Mesenchymal stem cell (in vitro differentiated cells and primary cell): Measurements from ENCODE around the gene GADD45G.

Experiments
- DNase-seq: peaks from one replicate; pipeline ENCODE4 v3.0.0-alpha.2; 2013
- H2AFZ ChIP-seq: one replicate; pipeline ENCODE4 v1.6.1; 2013; ENCODE audit warnings: low read depth, mild to moderate bottlenecking, control low read depth, inconsistent platforms, low read length, moderate library complexity
- H2AK5ac ChIP-seq: 2 replicates; pipeline ENCODE4 v1.6.1; 2013; ENCODE audit warnings: low read length, moderate library complexity, mild to moderate bottlenecking, inconsistent platforms; ENCODE audit not compliant: severe bottlenecking
- H2BK120ac ChIP-seq: one replicate; pipeline ENCODE4 v1.6.1; 2013; ENCODE audit warnings: low read depth, mild to moderate bottlenecking, inconsistent platforms, low read length, moderate library complexity
- H2BK12ac ChIP-seq, 2 experiments: one replicate each; pipeline ENCODE4 v1.6.1; 2013; ENCODE audit warnings: inconsistent platforms in 2 of 2, low read length in 2 of 2, mild to moderate bottlenecking in 2 of 2, moderate library complexity in 2 of 2, control low read depth in 1 of 2
- H2BK15ac ChIP-seq: one replicate; pipeline ENCODE4 v1.6.1; 2013; ENCODE audit warnings: mild to moderate bottlenecking, low read depth, inconsistent platforms; ENCODE audit not compliant: poor library complexity, severe bottlenecking
- H2BK5ac ChIP-seq: 2 replicates; pipeline ENCODE4 v1.6.1; 2013; ENCODE audit warnings: low read depth, mild to moderate bottlenecking, low read length, control low read depth, inconsistent platforms; ENCODE audit not compliant: poor library complexity, severe bottlenecking
- H3K14ac ChIP-seq, 2 experiments: one replicate each; pipeline ENCODE4 v1.6.1; 2013; ENCODE audit warnings: inconsistent platforms in 2 of 2, low read length in 2 of 2, control low read depth in 1 of 2, mild to moderate bottlenecking in 1 of 2, moderate library complexity in 1 of 2
- H3K18ac ChIP-seq, 2 experiments: one replicate each; pipeline ENCODE4 v1.6.1; 2013; ENCODE audit warnings: inconsistent platforms in 2 of 2, low read length in 2 of 2, control low read depth in 1 of 2, low read depth in 1 of 2, mild to moderate bottlenecking in 1 of 2
- H3K23ac ChIP-seq, 2 experiments: one replicate each; pipeline ENCODE4 v1.6.1; 2013; ENCODE audit warnings: inconsistent platforms in 2 of 2, low read length in 2 of 2, mild to moderate bottlenecking in 2 of 2, moderate library complexity in 2 of 2, control low read depth in 1 of 2
- H3K27ac ChIP-seq: 2 replicates; pipeline ENCODE4 v1.5.1; 2013; ENCODE audit warnings: mild to moderate bottlenecking, moderate library complexity, low read length, control low read depth, inconsistent platforms; ENCODE audit not compliant: poor library complexity, severe bottlenecking
- H3K27me3 ChIP-seq, 2 experiments: 2 replicates each; pipeline versions ENCODE4 v1.6.1 to v1.7.0; 2013; ENCODE audit warnings: low read length in 2 of 2, mild to moderate bottlenecking in 2 of 2, moderate library complexity in 2 of 2, control low read depth in 1 of 2, inconsistent platforms in 1 of 2; ENCODE audit not compliant: control insufficient read depth in 1 of 2, insufficient read depth in 1 of 2
- H3K36me3 ChIP-seq, 2 experiments: 2 replicates each; pipeline versions ENCODE4 v1.6.1 to v1.7.0; 2013; ENCODE audit warnings: low read length in 2 of 2, control low read depth in 1 of 2, inconsistent platforms in 1 of 2, low read depth in 1 of 2, mild to moderate bottlenecking in 1 of 2; ENCODE audit not compliant: insufficient read depth in 2 of 2, control insufficient read depth in 1 of 2
- H3K4ac ChIP-seq, 2 experiments: one replicate each; pipeline ENCODE4 v1.6.1; 2013; ENCODE audit warnings: inconsistent platforms in 2 of 2, low read length in 2 of 2, mild to moderate bottlenecking in 2 of 2, moderate library complexity in 2 of 2, control low read depth in 1 of 2, low read depth in 1 of 2
- H3K4me1 ChIP-seq: 2 replicates; pipeline ENCODE4 v1.6.1; 2013; ENCODE audit warnings: low read depth, low read length, control low read depth; ENCODE audit not compliant: control insufficient read depth, insufficient read depth
- H3K4me2 ChIP-seq: 2 replicates; pipeline ENCODE4 v1.6.1; 2013; ENCODE audit warnings: low read length, mild to moderate bottlenecking, inconsistent platforms; ENCODE audit not compliant: poor library complexity, severe bottlenecking
- H3K4me3 ChIP-seq, 2 experiments: 2 replicates each; pipeline versions ENCODE4 v1.5.1 to v1.7.0; 2013; ENCODE audit warnings: low read length in 2 of 2, mild to moderate bottlenecking in 2 of 2, control low read depth in 1 of 2, low read depth in 1 of 2; ENCODE audit not compliant: insufficient read depth in 1 of 2
- H3K79me1 ChIP-seq: replicated peaks from 2 replicates; pipeline ENCODE4 v1.6.1; 2013; ENCODE audit warnings: mild to moderate bottlenecking, control low read depth, low read length, inconsistent platforms; ENCODE audit not compliant: poor library complexity, severe bottlenecking
- H3K9ac ChIP-seq: 2 replicates; pipeline ENCODE4 v1.7.0; 2013; ENCODE audit warnings: mild to moderate bottlenecking, low read length, moderate library complexity
- H3K9me3 ChIP-seq: 2 replicates; pipeline ENCODE4 v1.7.0; 2013; ENCODE audit warnings: mild to moderate bottlenecking, low read length; ENCODE audit not compliant: control insufficient read depth
- H4K8ac ChIP-seq: one replicate; pipeline ENCODE4 v1.6.1; 2013; ENCODE audit warnings: inconsistent platforms, mild to moderate bottlenecking, low read length, moderate library complexity
- H4K91ac ChIP-seq: one replicate; pipeline ENCODE4 v1.6.1; 2013; ENCODE audit warnings: mild to moderate bottlenecking, low read length, inconsistent platforms
- WGBS: methylation state at CpG from one replicate; pipeline ENCODE4 v1.1.7; 2013; ENCODE audit warnings: mixed read lengths; 5-methylcytosine and 5-hydroxymethylcytosine counted together

Gene GADD45G

GRCh38 chr9:89629081-89629976 lies 24.5 kb downstream of the GADD45G start:
- Histone ChIP-seq H4K8ac (no peak overlapping the region), H3K27ac (no peak overlapping the region), H3K9me3 (no peaks in the 10 kb centered on the region), H2BK12ac (no peak overlapping the region), H2AFZ (no peak overlapping the region), H4K91ac (no peak overlapping the region), H3K4ac (no peak overlapping the region), H3K4me1 (no peaks in the 10 kb centered on the region), H3K14ac (no peak overlapping the region), H2BK5ac (no peak overlapping the region), H2AK5ac (no peak overlapping the region), H3K23ac (no peak overlapping the region), H3K27me3 (peaks cover 51 to 85% of the 10 kb centered on the region in 2 experiments), H3K18ac (no peak overlapping the region), H3K36me3 (no peaks in the 10 kb centered on the region), H3K79me1 (no peaks in the 10 kb centered on the region), H2BK15ac (no peak overlapping the region), H2BK120ac (no peak overlapping the region), H3K4me2 (no peak overlapping the region), H3K4me3 (no peak overlapping the region), H3K9ac (no peak overlapping the region)
- no peak for DNase-seq
- WGBS, result 93% methylated on average over 11 of the region's 12 CpGs

GRCh38 chr9:89630508-89630907 lies 25.7 kb downstream of the GADD45G start:
- Histone ChIP-seq H3K36me3 (no peaks in the 10 kb centered on the region), H2AFZ (no peak overlapping the region)
- WGBS, result 87% methylated on average over 4 of the region's 5 CpGs

GRCh38 chr9:89631384-89631783 lies 26.6 kb downstream of the GADD45G start:
- Histone ChIP-seq H2BK5ac (no peak overlapping the region), H3K9ac (no peak overlapping the region), H3K14ac (no peak overlapping the region), H3K79me1 (no peaks in the 10 kb centered on the region), H2AK5ac (no peak overlapping the region), H3K27me3 (peaks cover 32 to 67% of the 10 kb centered on the region in 2 experiments), H3K9me3 (no peaks in the 10 kb centered on the region), H3K36me3 (no peaks in the 10 kb centered on the region), H2AFZ (no peak overlapping the region), H4K91ac (no peak overlapping the region), H3K4me1 (peaks cover 7% of the 10 kb centered on the region), H2BK12ac (no peak overlapping the region), H3K27ac (no peak overlapping the region), H3K4me3 (no peak overlapping the region), H3K4ac (no peak overlapping the region), H3K18ac (peak overlapping the region in 1 of 2 experiments; percentile 16), H3K23ac (no peak overlapping the region), H3K4me2 (no peak overlapping the region), H2BK15ac (no peak overlapping the region), H4K8ac (no peak overlapping the region), H2BK120ac (no peak overlapping the region)
- WGBS, result 78% methylated on average over 4 of the region's 6 CpGs
- DNase-seq, result no peak

More at GRCh38 chr9:89630508-89630907, 25.7 kb downstream of the GADD45G start:
- no peak for DNase-seq
- Histone ChIP-seq H3K27ac (no peak overlapping the region), H4K91ac (no peak overlapping the region), H3K9ac (no peak overlapping the region), H3K4me2 (no peak overlapping the region), H2AK5ac (no peak overlapping the region), H3K27me3 (peaks cover 41 to 76% of the 10 kb centered on the region in 2 experiments), H2BK12ac (no peak overlapping the region), H3K14ac (no peak overlapping the region), H3K79me1 (no peaks in the 10 kb centered on the region), H3K9me3 (no peaks in the 10 kb centered on the region), H2BK5ac (no peak overlapping the region), H3K4me1 (peaks cover 4% of the 10 kb centered on the region), H2BK15ac (no peak overlapping the region), H3K4me3 (no peak overlapping the region), H4K8ac (no peak overlapping the region), H3K4ac (no peak overlapping the region), H3K23ac (no peak overlapping the region), H2BK120ac (no peak overlapping the region), H3K18ac (no peak overlapping the region)

- no peak overlapping the region for H2AK5ac ChIP-seq
- peak; percentile 13 for DNase-seq
- no peak overlapping the region for H2BK120ac ChIP-seq
- no peak overlapping the region for H3K9ac ChIP-seq
- H3K27me3 ChIP-seq, result peaks cover 23 to 61% of the 10 kb centered on the region in 2 experiments
- H2BK5ac ChIP-seq, result no peak overlapping the region
- H2BK12ac ChIP-seq, result no peak overlapping the region
- no peaks in the 10 kb centered on the region for H3K36me3 ChIP-seq
- no peak overlapping the region for H2BK15ac ChIP-seq
- no peak overlapping the region for H4K8ac ChIP-seq
- WGBS, result 74% methylated on average over 7 of the region's 7 CpGs
- no peak overlapping the region for H2AFZ ChIP-seq
- H3K4me3 ChIP-seq, result no peak overlapping the region
- no peak overlapping the region for H3K23ac ChIP-seq
- H4K91ac ChIP-seq, result no peak overlapping the region
- no peaks in the 10 kb centered on the region for H3K9me3 ChIP-seq
- H3K14ac ChIP-seq, result no peak overlapping the region
- H3K4ac ChIP-seq, result no peak overlapping the region
- no peak overlapping the region for H3K27ac ChIP-seq
- H3K4me2 ChIP-seq, result no peak overlapping the region
- no peak overlapping the region for H3K18ac ChIP-seq
- H3K4me1 ChIP-seq, result peaks cover 7% of the 10 kb centered on the region
- no peaks in the 10 kb centered on the region for H3K79me1 ChIP-seq
Observed at GRCh38 chr9:89632192-89632733, 27.5 kb downstream of the GADD45G start.
